ES-I3 (cell line): ENCODE measurements around the gene PFKM.
A peak's percentile ranks its signal among the peaks of the same experiment; 100 is the strongest.

ENCODE experiments used
- H3K36me3 ChIP-seq: 2 replicates; pipeline ENCODE4 v1.6.1; 2013; ENCODE audit warnings: mild to moderate bottlenecking, low read length, control low read depth, moderate library complexity; ENCODE audit not compliant: insufficient read depth
- H3K4me1 ChIP-seq: 2 replicates; pipeline ENCODE4 v1.6.1; 2013; ENCODE audit warnings: mild to moderate bottlenecking, control low read depth, low read length; ENCODE audit not compliant: insufficient read depth
- H3K9ac ChIP-seq: 2 replicates; pipeline ENCODE4 v1.6.1; 2013; ENCODE audit warnings: low read depth, mild to moderate bottlenecking, low read length, moderate library complexity
- H3K9me3 ChIP-seq: 2 replicates; pipeline ENCODE4 v1.6.1; 2013; ENCODE audit warnings: mild to moderate bottlenecking, low read length, moderate library complexity; ENCODE audit not compliant: control insufficient read depth, insufficient read depth

PFKM gene

DNA sequence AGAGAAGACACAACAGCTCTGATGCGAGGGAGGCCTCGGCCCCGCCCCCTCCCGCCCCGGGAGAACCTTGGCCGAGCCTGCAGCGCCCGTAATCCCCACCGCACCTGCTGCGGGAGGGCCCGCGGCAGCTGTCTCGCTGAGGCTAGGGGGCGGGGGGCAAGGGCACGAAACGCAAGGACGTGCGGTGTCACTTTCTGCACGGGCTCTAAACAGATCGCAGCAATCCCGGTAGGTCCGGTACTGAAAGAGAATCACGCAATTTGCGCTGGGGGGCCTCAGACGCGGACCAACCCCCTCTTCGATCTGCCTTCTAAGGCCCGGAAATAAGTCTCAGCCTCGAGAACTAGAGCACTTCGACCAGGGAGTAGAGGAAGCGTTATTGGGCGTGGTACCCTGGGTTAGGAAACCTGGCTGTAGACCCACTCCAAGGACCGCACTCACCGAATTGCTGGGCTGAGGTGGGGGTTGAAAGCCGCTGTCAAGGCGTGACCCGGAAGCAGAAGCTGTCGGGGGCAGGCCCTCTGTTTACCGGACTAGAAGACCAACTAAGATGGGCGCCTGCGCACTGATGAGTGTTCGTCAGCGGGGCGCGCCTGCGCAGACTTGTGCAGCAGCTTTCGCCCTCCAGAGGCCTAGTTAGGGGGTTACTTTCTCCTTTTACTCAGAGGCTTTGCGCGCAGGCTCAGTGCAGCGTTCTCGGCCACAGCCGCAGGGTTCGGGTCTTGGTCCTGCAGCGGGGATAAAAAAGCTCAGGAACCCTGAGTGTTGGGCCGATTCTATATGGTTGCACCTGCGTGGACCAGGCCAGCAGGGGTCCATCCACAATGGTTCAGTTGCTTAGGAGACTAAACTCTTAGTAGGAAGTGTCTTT, 38.1 kb downstream of the PFKM start, which contains the start of gene ASB8:
Gene ASB8, minus strand, starts transcription at position 498 of the 871 bp plus-strand sequence. CDS start 4,019 bp downstream, outside the sequence.
- Histone ChIP-seq H3K9ac (peak within 1 kb of the TSS; percentile 77), H3K36me3 (no peaks in the 10 kb centered on the region), H3K4me1 (0 out of 2 replicates have a peak, but pooled peaks cover 5% of the 10 kb centered on the region), H3K9me3 (no peaks in the 10 kb centered on the region)

DNA sequence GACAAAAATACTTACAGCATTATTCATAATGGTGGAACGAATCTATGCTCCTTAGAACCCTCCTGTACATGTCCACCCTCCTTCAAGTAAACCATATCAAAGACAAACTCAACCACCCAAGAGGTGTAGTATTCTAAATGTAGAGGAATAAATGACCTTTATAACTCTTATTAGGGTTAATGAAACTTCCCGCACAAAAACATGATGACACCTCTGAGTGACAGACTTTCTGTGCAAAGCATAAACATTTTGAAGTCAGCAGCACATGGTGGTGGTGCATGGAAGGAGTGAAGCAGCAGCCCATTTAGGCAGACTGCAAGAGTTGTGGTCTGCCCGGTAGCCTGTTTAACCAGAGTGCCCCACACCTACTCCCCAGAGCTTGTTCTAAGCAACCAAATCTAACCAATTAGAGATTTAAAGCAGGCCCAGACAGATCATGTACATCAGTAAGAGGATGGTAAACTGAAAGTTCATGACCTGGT, 38.8 kb downstream of the PFKM start:
- no peaks in the 10 kb centered on the region for H3K36me3 ChIP-seq
- H3K4me1 ChIP-seq: 0 out of 2 replicates have a peak, but pooled peaks cover 5% of the 10 kb centered on the region
- peak overlapping the region; percentile 50 for H3K9ac ChIP-seq
- no peaks in the 10 kb centered on the region for H3K9me3 ChIP-seq

DNA sequence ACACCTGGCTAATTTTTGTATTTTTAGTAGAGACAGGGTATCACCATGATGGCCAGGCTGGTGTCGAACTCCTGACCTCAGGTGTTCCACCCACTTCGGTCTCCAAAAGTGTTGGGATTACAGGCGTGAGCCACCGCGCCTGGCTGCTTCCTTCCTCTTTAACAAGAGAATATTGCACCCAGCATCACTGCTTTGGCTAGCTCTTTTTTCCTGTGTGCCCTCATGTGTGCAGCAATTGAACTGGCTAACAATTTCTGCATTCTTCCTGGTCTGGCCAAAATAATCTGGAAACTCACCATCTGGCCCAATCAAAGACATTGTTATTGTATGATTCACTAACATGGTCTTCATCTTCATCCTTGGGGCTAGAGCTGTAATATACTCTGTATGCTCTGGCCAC, 40.9 kb downstream of the PFKM start:
- 0 out of 2 replicates have a peak, but pooled peaks cover 5% of the 10 kb centered on the region for H3K4me1 ChIP-seq
- H3K9me3 ChIP-seq: no peaks in the 10 kb centered on the region

DNA sequence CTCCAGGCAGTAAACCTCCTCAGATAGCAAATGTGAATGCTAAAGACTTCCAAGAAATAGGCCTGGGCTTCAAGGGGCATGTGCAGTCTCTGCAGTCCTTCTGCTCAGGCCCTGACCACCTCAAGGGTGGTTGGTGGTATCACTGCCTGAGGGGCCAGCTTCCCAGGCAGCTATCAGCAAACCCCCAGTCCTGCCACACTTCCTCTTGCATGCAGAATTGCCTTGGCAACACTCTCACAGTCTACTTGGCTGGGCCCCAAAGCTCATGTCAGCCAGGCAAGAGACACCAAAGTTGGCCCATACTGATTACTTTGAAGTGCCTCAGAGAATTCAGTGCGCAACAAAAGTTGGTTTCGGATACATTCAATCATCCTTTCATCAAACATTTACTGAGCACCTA, 41.6 kb downstream of the PFKM start:
- Histone ChIP-seq H3K4me1 (0 out of 2 replicates have a peak, but pooled peaks cover 5% of the 10 kb centered on the region), H3K9ac (no peak overlapping the region), H3K36me3 (no peaks in the 10 kb centered on the region), H3K9me3 (no peaks in the 10 kb centered on the region)

More for the DNA sequence above, 40.9 kb downstream of the PFKM start:
- Histone ChIP-seq H3K36me3 (no peaks in the 10 kb centered on the region), H3K9ac (no peak overlapping the region)

DNA sequence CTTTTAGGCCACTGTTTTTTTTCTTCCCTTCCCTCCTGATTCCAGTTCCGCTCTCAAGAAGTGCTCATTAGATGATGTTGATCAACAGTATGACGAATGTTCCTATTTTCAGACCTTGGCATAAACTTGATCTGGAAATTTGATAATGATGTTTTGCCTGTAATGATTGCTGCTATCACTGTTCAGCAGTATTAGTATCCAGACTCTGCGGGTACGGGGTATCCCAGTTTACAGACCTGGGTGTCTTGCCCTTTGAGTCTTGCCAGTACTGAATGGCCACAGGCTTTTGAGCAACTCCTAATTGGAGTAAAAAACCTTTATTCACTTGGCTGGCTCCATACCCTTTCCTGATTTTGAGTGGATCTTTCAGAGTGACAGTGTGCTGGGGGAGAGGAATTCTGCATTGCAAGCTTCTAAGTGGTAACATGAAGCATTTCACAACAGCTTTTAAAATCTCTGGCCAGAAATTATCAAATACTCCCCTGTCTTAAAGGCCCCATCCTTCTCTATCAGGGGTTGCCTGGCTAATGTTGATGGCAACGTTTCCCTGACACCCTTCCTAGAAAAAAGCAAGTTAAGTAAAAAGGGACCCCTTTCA, 44.1 kb downstream of the PFKM start:
- Histone ChIP-seq H3K36me3 (no peaks in the 10 kb centered on the region), H3K4me1 (no peaks in the 10 kb centered on the region), H3K9ac (no peak overlapping the region), H3K9me3 (no peaks in the 10 kb centered on the region)

DNA sequence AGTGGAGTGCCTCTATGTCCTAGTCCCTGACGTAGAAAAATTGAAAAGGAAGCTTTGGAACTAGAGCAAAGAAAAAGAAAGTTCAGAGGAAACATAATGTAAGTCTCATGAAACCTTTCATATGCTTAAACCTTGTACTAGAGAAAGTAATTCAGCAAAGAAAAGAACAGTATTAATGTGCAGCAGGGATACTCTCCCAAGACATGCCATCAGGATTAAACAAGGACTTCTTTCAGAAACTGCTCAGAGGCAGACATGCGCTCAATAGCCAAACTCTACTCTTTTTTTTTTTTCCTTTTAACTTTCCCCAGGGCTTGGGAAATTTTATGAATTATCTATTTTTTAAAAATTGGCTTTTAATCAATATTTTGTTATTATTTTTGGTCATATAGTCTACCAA, 45.3 kb downstream of the PFKM start:
- H3K9ac ChIP-seq: no peak overlapping the region

DNA sequence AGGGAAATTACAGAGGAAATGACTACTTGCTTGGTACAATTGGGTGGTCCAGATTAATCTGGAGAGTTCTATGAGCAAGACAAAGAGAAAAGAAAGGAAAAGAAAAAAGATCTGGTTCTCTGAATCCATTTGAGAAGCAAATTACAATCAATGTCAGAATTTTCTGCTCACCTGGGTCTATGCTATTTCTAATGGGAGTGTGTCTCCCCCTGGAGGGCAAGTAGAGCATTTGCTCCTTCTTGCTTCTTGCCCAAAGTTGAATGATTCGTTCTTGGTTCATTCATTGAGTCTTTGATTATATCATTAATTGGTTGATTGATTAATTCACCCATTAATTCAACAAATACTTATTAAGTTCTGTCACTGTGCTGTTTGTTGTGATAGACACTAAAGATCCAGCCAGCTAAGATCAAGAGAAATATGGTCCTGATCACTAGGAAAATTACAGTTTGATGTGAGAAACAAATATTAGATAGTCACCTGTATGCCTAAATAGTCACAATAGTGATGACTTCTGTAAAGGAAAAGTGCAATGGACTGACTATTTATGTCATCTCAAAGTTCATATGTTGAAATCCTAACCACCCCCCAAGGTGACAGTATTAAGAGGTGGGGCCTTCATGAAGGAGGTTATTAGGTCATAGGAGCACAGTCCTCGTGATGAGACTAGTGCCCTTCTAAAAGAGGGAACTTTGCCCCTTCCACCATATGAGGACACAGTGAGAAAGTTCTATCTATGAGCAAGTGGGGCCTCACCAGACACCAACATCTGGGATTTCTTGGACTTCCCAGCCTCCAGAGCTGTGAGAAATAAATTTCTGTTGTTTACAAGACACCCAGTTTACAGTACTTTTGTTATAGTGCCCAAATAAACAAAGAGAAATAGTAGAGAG, 46.2 kb downstream of the PFKM start:
- Histone ChIP-seq H3K4me1 (no peaks in the 10 kb centered on the region), H3K36me3 (no peaks in the 10 kb centered on the region), H3K9ac (no peak overlapping the region), H3K9me3 (no peaks in the 10 kb centered on the region)

More for the DNA sequence above, 45.3 kb downstream of the PFKM start:
- Histone ChIP-seq H3K4me1 (no peaks in the 10 kb centered on the region), H3K9me3 (no peaks in the 10 kb centered on the region), H3K36me3 (no peaks in the 10 kb centered on the region)

DNA sequence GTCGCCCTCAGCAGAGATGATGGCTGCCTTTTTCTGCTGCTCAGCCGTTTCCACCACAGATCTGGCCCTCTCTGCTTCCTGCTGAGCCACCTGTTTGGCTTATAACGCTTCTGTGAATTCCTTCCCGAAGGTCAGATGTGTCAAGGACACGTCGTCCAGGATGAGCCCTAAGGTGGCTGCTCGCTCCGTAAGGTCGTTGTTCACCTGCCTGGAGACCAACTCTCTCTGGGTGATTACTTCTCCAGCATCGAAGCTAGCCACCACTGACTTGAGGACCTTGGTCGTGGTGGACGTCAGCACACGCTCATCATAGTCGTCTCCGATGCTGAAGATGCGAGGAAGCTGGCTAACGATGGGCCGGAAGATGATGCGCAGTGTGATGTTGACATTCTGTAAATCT, 49.8 kb downstream of the PFKM start:
- no peak overlapping the region for H3K9ac ChIP-seq
- H3K4me1 ChIP-seq: no peaks in the 10 kb centered on the region
- no peaks in the 10 kb centered on the region for H3K36me3 ChIP-seq
- H3K9me3 ChIP-seq: no peaks in the 10 kb centered on the region

DNA sequence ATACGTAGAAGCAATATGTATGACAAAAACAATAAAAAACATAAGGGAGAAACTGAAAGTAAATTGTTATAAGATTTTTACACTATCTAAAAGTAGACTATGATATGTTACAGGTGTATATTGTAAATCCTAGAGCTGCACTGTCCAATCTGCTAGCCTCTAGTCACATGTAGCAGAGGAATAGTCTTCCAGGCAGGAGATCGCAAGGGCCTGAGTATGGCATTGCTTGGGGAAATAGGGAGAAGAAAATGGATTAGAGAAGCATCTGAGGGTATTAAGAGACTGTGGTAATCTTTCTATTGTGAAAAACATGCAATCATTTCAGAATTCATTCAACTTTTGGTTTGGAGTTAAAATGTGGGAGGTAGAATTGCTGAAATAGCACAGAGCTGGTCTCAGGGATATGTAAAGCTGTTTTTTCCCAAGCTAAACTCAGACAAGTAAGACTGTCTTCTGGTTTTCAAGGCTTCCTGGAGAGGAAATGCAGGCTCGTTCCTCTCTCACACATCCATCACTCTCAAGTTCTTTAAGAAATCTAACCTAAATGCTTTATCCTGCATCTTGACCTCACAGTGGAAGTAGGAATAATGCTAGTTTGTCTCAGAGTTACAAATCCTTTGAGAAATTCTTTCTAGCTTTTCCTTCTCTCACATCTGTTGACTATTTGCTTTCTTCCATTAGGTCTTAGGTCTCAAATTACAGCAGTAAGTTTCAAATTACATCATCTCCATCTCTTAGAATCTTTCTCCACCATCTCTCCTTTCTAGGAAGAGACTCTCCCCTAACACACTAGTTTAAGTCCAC, 56.7 kb downstream of the PFKM start:
- peak overlapping the region; percentile 7; the same call in 1 of the 2 replicates for H3K9ac ChIP-seq
- no peaks in the 10 kb centered on the region for H3K36me3 ChIP-seq

DNA sequence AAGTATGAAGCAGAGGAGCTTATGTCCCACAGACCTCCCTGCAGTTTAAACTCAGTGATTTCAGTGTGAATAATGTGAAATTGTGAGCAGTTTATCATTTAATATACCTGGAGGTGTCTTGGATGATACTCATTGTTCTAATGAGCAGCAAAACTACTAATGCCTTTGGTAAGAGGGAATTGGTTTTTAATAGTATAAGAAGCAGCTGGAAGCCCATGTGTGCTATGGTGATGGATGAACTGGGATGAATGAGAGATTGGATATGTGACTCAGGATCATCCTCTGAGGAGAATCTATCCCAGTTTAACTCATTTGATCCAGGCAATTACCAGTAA, 57.2 kb downstream of the PFKM start:
- H3K36me3 ChIP-seq: no peaks in the 10 kb centered on the region

More for the DNA sequence above, 56.7 kb downstream of the PFKM start:
- Histone ChIP-seq H3K4me1 (peaks cover 9% of the 10 kb centered on the region; the same call in 1 of the 2 replicates), H3K9me3 (no peaks in the 10 kb centered on the region)

DNA sequence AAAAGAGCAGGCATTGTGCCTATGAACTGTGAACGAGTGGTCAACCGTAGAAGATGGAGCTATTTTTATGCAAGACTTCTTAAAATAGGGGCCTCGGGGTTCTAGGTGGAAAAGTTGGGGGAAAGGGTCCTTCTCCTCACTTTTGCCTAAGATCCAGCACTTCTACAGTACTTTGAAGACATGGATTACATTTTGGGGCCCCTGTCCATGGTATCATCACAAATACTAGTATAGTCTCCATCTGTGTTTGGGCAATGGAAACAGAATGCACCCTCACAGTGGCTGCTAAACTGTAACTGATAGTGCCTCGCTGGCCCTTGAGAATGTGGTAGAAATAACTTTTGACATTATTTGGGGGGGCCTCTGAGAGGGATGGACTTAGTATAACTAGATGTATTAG, 58.8 kb downstream of the PFKM start:
- Histone ChIP-seq H3K9me3 (no peaks in the 10 kb centered on the region), H3K9ac (no peak overlapping the region), H3K4me1 (peaks cover 9% of the 10 kb centered on the region; the same call in 1 of the 2 replicates), H3K36me3 (no peaks in the 10 kb centered on the region)

More for the DNA sequence above, 57.2 kb downstream of the PFKM start:
- peaks cover 9% of the 10 kb centered on the region; the same call in 1 of the 2 replicates for H3K4me1 ChIP-seq
- no peaks in the 10 kb centered on the region for H3K9me3 ChIP-seq
- no peak overlapping the region for H3K9ac ChIP-seq

DNA sequence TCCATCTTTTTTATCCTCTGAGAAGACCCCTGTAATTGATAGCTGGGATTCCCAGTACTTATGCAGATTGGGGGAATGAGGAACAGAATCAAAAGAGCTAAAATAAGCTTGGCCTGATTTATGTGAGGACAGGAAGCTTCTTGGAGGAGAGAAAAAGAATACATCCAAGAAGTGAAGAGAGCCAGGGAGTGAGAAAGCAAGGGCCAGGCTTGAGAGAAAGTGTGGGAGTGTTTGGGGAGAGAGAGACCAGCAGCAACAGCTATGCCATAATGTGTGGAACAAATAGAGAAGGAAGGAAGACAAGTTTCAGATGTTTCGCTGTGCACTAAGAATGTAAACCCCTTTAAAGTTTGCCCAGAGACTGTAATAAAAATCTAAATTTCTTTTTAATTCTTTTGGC, 60.3 kb downstream of the PFKM start:
- no peaks in the 10 kb centered on the region for H3K9me3 ChIP-seq
- H3K36me3 ChIP-seq: no peaks in the 10 kb centered on the region
- H3K4me1 ChIP-seq: peaks cover 9% of the 10 kb centered on the region; the same call in 1 of the 2 replicates
- no peak overlapping the region for H3K9ac ChIP-seq

DNA sequence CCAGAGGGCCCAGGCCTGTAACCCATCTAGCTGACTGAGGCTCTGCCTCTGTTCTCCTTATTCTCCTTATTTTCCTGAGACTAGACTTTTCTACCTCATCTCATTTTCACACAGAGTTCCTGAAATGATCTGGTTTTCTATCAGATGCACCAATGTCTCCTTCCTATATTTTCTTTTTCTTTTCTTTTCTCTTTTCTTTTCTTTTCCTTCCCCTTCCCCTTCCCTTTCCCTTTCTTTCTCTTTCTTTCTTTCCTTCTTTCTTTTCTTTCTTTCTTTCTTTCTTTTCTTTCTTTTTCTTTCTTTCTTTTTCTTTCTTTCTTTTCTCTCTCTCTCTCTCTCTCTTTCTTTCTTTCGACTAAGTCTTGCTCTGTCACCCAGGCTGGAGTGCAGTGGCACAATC, 61.3 kb downstream of the PFKM start:
- Histone ChIP-seq H3K9ac (no peak overlapping the region), H3K36me3 (no peaks in the 10 kb centered on the region), H3K9me3 (no peaks in the 10 kb centered on the region), H3K4me1 (peaks cover 11% of the 10 kb centered on the region; the same call in 1 of the 2 replicates)
